HepG2 (cell line): ENCODE results near the gene MAVS. TPM values are rescaled to one million over a fixed set of nuclear protein-coding genes. Genes with fewer than 3 reads are reported as not detected.

Experiments used
- ATAC-seq: fragments of 200-7000 bp; cut with Tn5 transposase; 3 replicates; pipeline ENCODE4 v1.9.1; 2020; ENCODE audit warnings: mild to moderate bottlenecking, moderate library complexity
- BruUV-seq: library from RNA; stranded (reverse); fragments of 400-500 nt; replicated peaks from 2 replicates; lab custom pipeline; 2021; lab: Mats Ljungman, UMichigan
- CTCF ChIA-PET: fragments of 300-600 bp; formaldehyde crosslinking; extraction: SDS; loops from one replicate; lab custom pipeline; 2021; ENCODE audit warnings: low total read pairs, inconsistent platforms, low intra/inter-chr PET ratio; lab: Yijun Ruan, JAX
- POLR2A ChIA-PET: fragments of 350-600 bp; sonication (Branson Sonifier 250); formaldehyde crosslinking; loops from one replicate; lab custom pipeline; 2020; ENCODE audit warnings: antibody characterized with exemption, inconsistent platforms; lab: Yijun Ruan, JAX
- DNase-seq: peaks from one replicate; pipeline ENCODE4 v3.0.0-alpha.2; 2015; ENCODE audit warnings: low spot score
- FAIRE-seq: peaks from 3 replicates; lab custom pipeline; 2011; peaks lifted over from hg19 to GRCh38; lab: Jason Lieb, UNC
- H2AFZ ChIP-seq: one replicate; pipeline ENCODE4 v1.6.1; 2011; ENCODE audit warnings: low read length, inconsistent platforms
- H3K27ac ChIP-seq: fragments of 300-600 bp; 3 replicates; pipeline ENCODE4 v1.8.0; 2011; ENCODE audit warnings: mixed run types, mild to moderate bottlenecking, mixed read lengths, low read length, inconsistent platforms; ENCODE audit not compliant: insufficient read depth; ENCODE audit errors: extremely low read length
- H3K27me3 ChIP-seq, 2 experiments: fragments of 200-600 bp in 1 of 2; 2 replicates in 1 of 2; 3 replicates in 1 of 2; pipeline versions ENCODE4 v1.6.0 to v1.8.0; 2011; ENCODE audit warnings: low read length in 2 of 2, mild to moderate bottlenecking in 2 of 2, moderate library complexity in 2 of 2, inconsistent platforms in 1 of 2; ENCODE audit not compliant: insufficient read depth in 2 of 2, control insufficient read depth in 1 of 2
- H3K36me3 ChIP-seq, 2 experiments: fragments of 200-600 bp in 1 of 2; replicated peaks in 1 of 2; 2 replicates in 1 of 2; 3 replicates in 1 of 2; pipeline versions ENCODE4 v1.5.1 to v1.8.0; 2011; ENCODE audit warnings: low read length in 2 of 2, inconsistent platforms in 1 of 2; ENCODE audit not compliant: insufficient read depth in 2 of 2, control insufficient read depth in 1 of 2
- H3K4me1 ChIP-seq: 2 replicates; pipeline ENCODE4 v1.5.1; 2012; ENCODE audit warnings: low read length, inconsistent platforms; ENCODE audit not compliant: insufficient read depth
- H3K4me2 ChIP-seq: 2 replicates; pipeline ENCODE4 v1.6.0; 2011; ENCODE audit warnings: low read depth, low read length, inconsistent platforms
- H3K4me3 ChIP-seq, 3 experiments: fragments of 200-600 bp in 1 of 3; sonication (generic), shearing (Covaris generic) in 1 of 3; replicated peaks in 1 of 3; 2 replicates each; pipeline ENCODE4 v1.5.1; 2011 to 2016; ENCODE audit warnings: low read length in 3 of 3, inconsistent platforms in 2 of 3, low read depth in 2 of 3, mild to moderate bottlenecking in 2 of 3, control low read depth in 1 of 3, mixed read lengths in 1 of 3; ENCODE audit not compliant: insufficient read depth in 1 of 3
- H3K79me2 ChIP-seq: one replicate; pipeline ENCODE4 v1.6.1; 2011; ENCODE audit warnings: low read length, inconsistent platforms; ENCODE audit not compliant: insufficient read depth
- H3K9ac ChIP-seq: 2 replicates; pipeline ENCODE4 v1.6.0; 2011; ENCODE audit warnings: mild to moderate bottlenecking, low read depth, low read length, inconsistent platforms; ENCODE audit not compliant: insufficient read depth
- H3K9me3 ChIP-seq: 2 replicates; pipeline ENCODE4 v1.5.1; 2012; ENCODE audit warnings: mild to moderate bottlenecking, low read length
- H4K20me1 ChIP-seq: 2 replicates; pipeline ENCODE4 v1.6.0; 2011; ENCODE audit warnings: inconsistent platforms, mild to moderate bottlenecking, low read length, moderate library complexity; ENCODE audit not compliant: insufficient read depth
- AGO2 ChIP-seq: fragments of 200-400 bp; formaldehyde crosslinking; optimal IDR thresholded peaks from 2 replicates; pipeline ENCODE3; 2017; ENCODE audit warnings: mild to moderate bottlenecking, low read depth, low read length, moderate library complexity
- ETV6 ChIP-seq: sonication (generic); formaldehyde crosslinking; conservative IDR thresholded peaks from 2 replicates; pipeline ENCODE4 v1.4.0; 2020; ENCODE audit warnings: missing genetic modification reagents
- GABPB1 ChIP-seq: IDR thresholded peaks from 2 replicates; pipeline ENCODE4 v1.6.1; 2016; ENCODE audit warnings: mild to moderate bottlenecking, missing genetic modification reagents, moderate library complexity, missing compliant biosample characterization
- HOXA5 ChIP-seq: sonication (generic); formaldehyde crosslinking; IDR thresholded peaks from 2 replicates; pipeline ENCODE4 v1.4.0; 2020; ENCODE audit warnings: missing genetic modification reagents
- ISL2 ChIP-seq: sonication (generic); formaldehyde crosslinking; IDR thresholded peaks from 2 replicates; pipeline ENCODE4 v1.5.0; 2020; ENCODE audit warnings: missing genetic modification reagents
- KAT2B ChIP-seq: fragments of 150-350 bp; IDR thresholded peaks from 2 replicates; pipeline ENCODE4 v1.6.1; 2014; ENCODE audit warnings: low read depth, low read length, borderline replicate concordance
- KDM1A ChIP-seq: IDR thresholded peaks from 2 replicates; pipeline ENCODE4 v1.6.1; 2016; ENCODE audit warnings: missing compliant biosample characterization
- MAX ChIP-seq: IDR thresholded peaks from 2 replicates; pipeline ENCODE4 v1.6.1; 2012; ENCODE audit warnings: inconsistent platforms
- MLLT10 ChIP-seq: sonication (generic); formaldehyde crosslinking; IDR thresholded peaks from 2 replicates; pipeline ENCODE4 v1.4.0; 2020; ENCODE audit warnings: missing genetic modification reagents
- MTA1 ChIP-seq: sonication (generic); formaldehyde crosslinking; IDR thresholded peaks from 2 replicates; pipeline ENCODE4 v1.4.0; 2020; ENCODE audit warnings: missing genetic modification reagents, mild to moderate bottlenecking, borderline replicate concordance
- MYC ChIP-seq: sonication (generic); formaldehyde crosslinking; IDR thresholded peaks from 2 replicates; pipeline ENCODE4 v1.9.0; 2021; ENCODE audit warnings: missing genetic modification reagents, borderline replicate concordance
- REL ChIP-seq: sonication (generic); formaldehyde crosslinking; conservative IDR thresholded peaks from 2 replicates; pipeline ENCODE4 v1.8.0; 2022; ENCODE audit warnings: mild to moderate bottlenecking, missing genetic modification reagents, moderate library complexity
- SSRP1 ChIP-seq: IDR thresholded peaks from 2 replicates; pipeline ENCODE4 v1.6.1; 2016; ENCODE audit warnings: control low read depth
- THAP7 ChIP-seq: sonication (generic); formaldehyde crosslinking; IDR thresholded peaks from 2 replicates; pipeline ENCODE4 v1.8.1; 2023; ENCODE audit warnings: mild to moderate bottlenecking, missing genetic modification reagents
- THYN1 ChIP-seq: sonication (generic); formaldehyde crosslinking; IDR thresholded peaks from 2 replicates; pipeline ENCODE4 v1.8.1; 2023; ENCODE audit warnings: low read depth, mild to moderate bottlenecking, moderate library complexity, missing genetic modification reagents, borderline replicate concordance
- XBP1 ChIP-seq: sonication (generic); formaldehyde crosslinking; IDR thresholded peaks from 2 replicates; pipeline ENCODE4 v1.5.0; 2020; ENCODE audit warnings: missing genetic modification reagents
- XRCC5 ChIP-seq: fragments of 200-400 bp; formaldehyde crosslinking; optimal IDR thresholded peaks from 2 replicates; pipeline ENCODE3; 2017; ENCODE audit warnings: mild to moderate bottlenecking, low read length
- YEATS4 ChIP-seq: sonication (generic); formaldehyde crosslinking; IDR thresholded peaks from 2 replicates; pipeline ENCODE4 v1.4.0; 2020; ENCODE audit warnings: missing genetic modification reagents, borderline replicate concordance
- ZNF18 ChIP-seq: sonication (generic); formaldehyde crosslinking; IDR thresholded peaks from 2 replicates; pipeline ENCODE4 v1.8.0; 2022; ENCODE audit warnings: mild to moderate bottlenecking, missing genetic modification reagents; ENCODE audit not compliant: insufficient replicate concordance
- ZNF563 ChIP-seq: sonication (generic); formaldehyde crosslinking; IDR thresholded peaks from 2 replicates; pipeline ENCODE4 v1.8.0; 2022; ENCODE audit warnings: mild to moderate bottlenecking, moderate library complexity, missing genetic modification reagents
- ZSCAN20 ChIP-seq: sonication (generic); formaldehyde crosslinking; IDR thresholded peaks from 2 replicates; pipeline ENCODE4 v1.4.0; 2020; ENCODE audit warnings: missing genetic modification reagents, mild to moderate bottlenecking, borderline replicate concordance
- WGBS: methylation state at CpG from one replicate; pipeline ENCODE4 v1.1.6; 2017; ENCODE audit warnings: low lambda C conversion rate; 5-methylcytosine and 5-hydroxymethylcytosine counted together
- in situ Hi-C: cut with HindIII; loops from 2 replicates; pipeline ENCODE4 v1.10.0; 2017; ENCODE audit warnings: low pct_unique_long_range_greater_than_20kb; ENCODE audit not compliant: extremely low pct_ligation_motif_present
- intact Hi-C: fragments of 100-400 bp; cut with micrococcal nuclease; formaldehyde crosslinking; loops from one replicate; pipeline ENCODE4 v1.10.0; 2022; ENCODE audit not compliant: unreplicated experiment
- polyA plus RNA-seq, 8 experiments: library from polyadenylated mRNA; depleted of rRNA in 3 of 8; stranded (reverse) in 7 of 8; unstranded in 1 of 8; fragments of >200 nt; fragmentation: Illumina TruSeq in 4 of 8; extraction: Trizol in 4 of 8; gene quantifications; 2 replicates each; pipeline versions ENCODE4 v1.2.1 to v1.2.3, GENCODE V29; 2011 to 2016; ENCODE audit warnings: low read depth in 4 of 8, missing spikeins in 1 of 8, mixed read lengths in 1 of 8; ENCODE audit not compliant: insufficient read depth in 1 of 8
- total RNA-seq, 5 experiments: library from RNA; depleted of rRNA; stranded (reverse); fragments of >200 nt; fragmentation: Illumina TruSeq; extraction: Trizol; gene quantifications; 2 replicates each; pipeline ENCODE4 v1.2.3, GENCODE V29; 2016; ENCODE audit warnings: low read depth in 1 of 5
- TF ChIP-seq, protein P1 (sequence below): sonication (generic); formaldehyde crosslinking; IDR thresholded peaks from 2 replicates; pipeline ENCODE4 v1.5.0; 2020; ENCODE audit warnings: missing genetic modification reagents

MAVS gene
- total and polyA plus RNA-seq, 2 of the 13 experiments (the other 11 are each of a cell fraction or from before 2014, with no cell fraction given): 27.3 to 36.6 TPM

GRCh38 chr20:3846378-3846739 is 275 bp upstream of the MAVS start:
- Histone ChIP-seq H3K4me2 (peak overlapping the region; percentile 85), H4K20me1 (peaks cover 4% of the 10 kb centered on the region; the same call in 1 of the 2 replicates), H3K4me3 (peak overlapping the region; percentile 78 to 97 (median 96)), H3K27me3 (no peaks in the 10 kb centered on the region; a peak in 1 of 5 replicates), H3K27ac (peak overlapping the region; percentile 91), H3K9me3 (no peaks in the 10 kb centered on the region), H3K9ac (peak overlapping the region; percentile 98), H2AFZ (no peak overlapping the region), H3K36me3 (no peaks in the 10 kb centered on the region; a peak in 1 of 5 replicates), H3K4me1 (peaks cover 50% of the 10 kb centered on the region), H3K79me2 (peaks cover 25% of the 10 kb centered on the region)
- no TSS peak for BruUV-seq
- POLR2A ChIA-PET: interaction anchor here (1.7 to 1.9 kb wide), 2 partner anchors 26 to 83 kb away, joined by 3 to 17 read pairs; partner anchors contain the start of gene AP5S1
- in situ Hi-C loops (loop anchor here (5.0 kb wide), 1 partner anchor 59 kb away; the partner anchor contains the start of gene CENPB), intact Hi-C loops (loop anchor here (1.0 to 2.0 kb wide), 2 partner anchors 26 to 60 kb away; partner anchors contain the start of genes AP5S1 and CENPB)
- DNase-seq (no peak), FAIRE-seq (no peak), ATAC-seq (no peak)
- WGBS: 2% methylated on average over 7 of the region's 22 CpGs
- CTCF ChIA-PET: interaction anchor here (0.9 kb wide), 1 partner anchor 9 kb away, joined by 4 read pairs; no protein-coding TSS in a partner anchor
- TF ChIP-seq REL (no peak), MLLT10 (no peak), AGO2 (peak; percentile 61), XBP1 (peak; percentile 88), ETV6 (no peak), SSRP1 (CRISPR knock-in tag) (no peak), THAP7 (CRISPR knock-in tag) (no peak; the same call in 1 of the 2 replicates), THYN1 (no peak), MTA1 (CRISPR knock-in tag) (peak; percentile 59; the same call in 1 of the 2 replicates), KDM1A (CRISPR knock-in tag) (no peak), KAT2B (no peak), GABPB1 (CRISPR knock-in tag) (no peak), YEATS4 (no peak; the same call in 1 of the 2 replicates), ISL2 (CRISPR knock-in tag) (peak; percentile 35; the same call in 1 of the 2 replicates), MYC (no peak), MAX (no peak; the same call in 1 of the 2 replicates), HOXA5 (0 out of 2 replicates have a peak, but pooled peaks have one; percentile 64), ZNF18 (CRISPR knock-in tag) (no peak), ZNF563 (CRISPR knock-in tag) (peak; percentile 30; the same call in 1 of the 2 replicates), XRCC5 (no peak), ZSCAN20 (CRISPR knock-in tag) (peak; percentile 96)
- TF ChIP-seq, protein P1, sequence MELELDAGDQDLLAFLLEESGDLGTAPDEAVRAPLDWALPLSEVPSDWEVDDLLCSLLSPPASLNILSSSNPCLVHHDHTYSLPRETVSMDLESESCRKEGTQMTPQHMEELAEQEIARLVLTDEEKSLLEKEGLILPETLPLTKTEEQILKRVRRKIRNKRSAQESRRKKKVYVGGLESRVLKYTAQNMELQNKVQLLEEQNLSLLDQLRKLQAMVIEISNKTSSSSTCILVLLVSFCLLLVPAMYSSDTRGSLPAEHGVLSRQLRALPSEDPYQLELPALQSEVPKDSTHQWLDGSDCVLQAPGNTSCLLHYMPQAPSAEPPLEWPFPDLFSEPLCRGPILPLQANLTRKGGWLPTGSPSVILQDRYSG (CRISPR knock-in tag): peak; percentile 72; the same call in 1 of the 2 replicates
